Dendritic cell treated with granulocyte-macrophage colony-stimulating factor and Interleukin-4, amounts not matched to agents 40 ng/mL and 50 ng/mL, for 4 days (primary cell): ENCODE results near the gene RPRML.

Source experiments
- H3K27ac Mint-ChIP-seq: one replicate; pipeline ENCODE4 v1.8.0; 2022; ENCODE audit warnings: mild to moderate bottlenecking, mixed read lengths
- H3K27me3 Mint-ChIP-seq: one replicate; pipeline ENCODE4 v1.8.0; 2022; ENCODE audit warnings: mild to moderate bottlenecking, mixed read lengths
- H3K36me3 Mint-ChIP-seq: one replicate; pipeline ENCODE4 v1.8.0; 2022; ENCODE audit warnings: low read depth, mixed read lengths
- H3K4me1 Mint-ChIP-seq: one replicate; pipeline ENCODE4 v1.8.0; 2022; ENCODE audit warnings: low read depth, mixed read lengths
- H3K4me3 Mint-ChIP-seq: one replicate; pipeline ENCODE4 v1.8.0; 2022; ENCODE audit warnings: mild to moderate bottlenecking, moderate library complexity, mixed read lengths
- H3K9me3 Mint-ChIP-seq: one replicate; pipeline ENCODE4 v1.8.0; 2022; ENCODE audit warnings: mixed read lengths
- intact Hi-C: fragments of 100-400 bp; cut with micrococcal nuclease; formaldehyde crosslinking; loops from one replicate; pipeline ENCODE4 v1.15.0; 2022

The RPRML gene

DNA sequence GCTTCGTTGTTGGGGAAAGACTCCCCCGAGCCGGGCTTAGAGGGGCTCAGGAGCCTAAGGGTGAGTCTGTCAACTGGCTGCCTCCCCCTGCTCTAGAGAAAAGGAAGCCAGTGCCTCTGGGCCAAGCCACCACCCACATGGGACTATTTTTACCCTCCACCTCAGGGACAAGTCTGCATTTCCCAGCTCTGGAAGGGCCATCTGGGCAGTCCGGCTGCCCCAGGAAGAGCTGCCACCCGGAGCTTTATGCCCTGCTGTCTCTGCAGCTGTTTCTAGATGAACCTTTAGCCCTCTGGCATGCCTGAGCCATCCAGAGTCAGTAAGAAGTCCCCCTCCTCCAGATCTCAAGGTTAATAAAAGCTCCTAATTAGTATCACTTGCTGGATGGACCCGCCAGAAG, 5.3 kb upstream of the RPRML start:
- Mint-ChIP-seq H3K4me3 (no peak overlapping the region), H3K4me1 (peaks cover 5% of the 10 kb centered on the region), H3K27ac (no peak overlapping the region), H3K9me3 (no peaks in the 10 kb centered on the region), H3K36me3 (no peaks in the 10 kb centered on the region), H3K27me3 (peaks cover 41% of the 10 kb centered on the region)
- intact Hi-C loops, result no loop called here

DNA sequence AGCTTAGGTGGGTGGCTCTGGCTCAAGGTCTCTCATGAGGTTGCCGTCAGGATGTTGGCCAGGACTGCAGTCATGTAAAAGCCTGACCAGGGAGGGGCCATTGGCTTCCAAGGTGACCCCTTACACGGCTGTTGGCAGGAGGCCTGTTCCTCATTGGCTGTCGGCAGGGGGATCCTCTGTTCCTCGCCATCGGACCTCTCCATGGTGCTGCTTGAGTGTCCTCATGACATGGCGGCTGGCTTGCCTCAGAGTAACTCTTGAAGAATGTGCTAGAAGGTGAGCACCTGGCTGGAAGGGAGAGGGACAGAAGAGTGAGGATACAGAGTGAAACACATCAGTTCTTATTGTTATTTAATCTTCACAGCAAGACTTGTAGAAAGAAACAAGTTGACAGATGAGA, 4.7 kb upstream of the RPRML start:
- intact Hi-C loops, result no loop called here
- no peak overlapping the region for H3K4me3 Mint-ChIP-seq
- H3K4me1 Mint-ChIP-seq, result peaks cover 7% of the 10 kb centered on the region
- no peak overlapping the region for H3K27ac Mint-ChIP-seq
- H3K36me3 Mint-ChIP-seq, result no peaks in the 10 kb centered on the region
- H3K9me3 Mint-ChIP-seq, result no peaks in the 10 kb centered on the region
- peaks cover 45% of the 10 kb centered on the region for H3K27me3 Mint-ChIP-seq

DNA sequence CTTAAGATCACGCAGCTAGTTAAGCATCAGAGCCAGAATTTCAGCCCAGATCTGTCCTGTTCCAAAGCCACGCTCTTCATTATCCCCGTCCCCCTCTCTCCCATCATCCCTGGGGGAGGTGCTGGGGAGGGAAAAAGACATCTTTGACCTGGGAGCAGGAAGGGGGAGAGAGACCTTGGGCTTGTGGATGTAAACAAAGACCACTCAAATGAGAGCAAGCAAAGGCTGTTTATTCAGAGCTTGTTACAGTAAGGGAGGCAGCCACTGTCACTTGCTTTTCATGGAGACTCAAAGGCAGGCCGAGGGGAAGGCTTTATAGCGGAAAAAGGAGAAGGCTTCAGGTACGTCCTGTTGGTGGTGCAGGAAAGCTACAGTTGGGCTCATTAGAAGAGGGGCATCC, 3.5 kb upstream of the RPRML start:
- peaks cover 54% of the 10 kb centered on the region for H3K27me3 Mint-ChIP-seq
- no peaks in the 10 kb centered on the region for H3K36me3 Mint-ChIP-seq
- intact Hi-C loops, result no loop called here
- no peak overlapping the region for H3K4me3 Mint-ChIP-seq
- peaks cover 13% of the 10 kb centered on the region for H3K4me1 Mint-ChIP-seq
- H3K9me3 Mint-ChIP-seq, result no peaks in the 10 kb centered on the region
- no peak overlapping the region for H3K27ac Mint-ChIP-seq

DNA sequence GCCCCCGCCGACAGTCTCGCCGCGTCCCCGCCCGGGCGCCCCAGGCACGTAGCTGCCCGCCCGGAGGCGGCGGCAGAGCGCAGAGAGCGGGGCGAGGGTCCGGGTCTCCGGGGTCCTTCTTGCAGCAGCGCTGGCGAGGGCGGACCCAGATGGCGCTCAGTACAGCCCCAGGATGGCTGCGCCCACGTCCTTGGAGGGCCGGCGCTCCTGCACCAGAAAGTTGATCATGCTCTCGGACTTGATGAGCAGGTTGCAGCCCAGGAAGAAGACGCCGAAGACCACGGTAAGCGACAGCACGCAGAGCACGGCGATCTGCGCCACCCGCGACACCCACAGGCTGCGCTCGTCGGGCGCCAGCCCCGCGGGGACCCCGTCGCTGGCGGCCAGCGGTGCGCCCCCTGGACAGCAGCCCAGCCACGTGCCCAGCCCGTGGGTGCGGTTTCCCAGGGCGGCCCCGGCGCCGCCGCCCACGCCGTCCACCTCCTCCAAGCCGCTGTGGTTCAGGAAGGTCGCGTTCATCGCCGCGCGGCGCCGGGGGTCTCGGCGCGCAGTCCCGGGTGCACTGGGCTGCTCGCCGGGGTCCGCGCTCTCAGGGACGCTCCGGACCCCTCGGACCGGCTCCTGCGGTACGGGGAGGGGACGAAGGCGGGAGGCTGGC, 435 bp downstream of the RPRML start:
- Mint-ChIP-seq H3K36me3 (no peaks in the 10 kb centered on the region), H3K9me3 (no peaks in the 10 kb centered on the region), H3K4me1 (peaks cover 13% of the 10 kb centered on the region), H3K27me3 (peaks cover 73% of the 10 kb centered on the region), H3K4me3 (peak overlapping the region; percentile 68), H3K27ac (no peak overlapping the region)
- intact Hi-C loops, result no loop called here

DNA sequence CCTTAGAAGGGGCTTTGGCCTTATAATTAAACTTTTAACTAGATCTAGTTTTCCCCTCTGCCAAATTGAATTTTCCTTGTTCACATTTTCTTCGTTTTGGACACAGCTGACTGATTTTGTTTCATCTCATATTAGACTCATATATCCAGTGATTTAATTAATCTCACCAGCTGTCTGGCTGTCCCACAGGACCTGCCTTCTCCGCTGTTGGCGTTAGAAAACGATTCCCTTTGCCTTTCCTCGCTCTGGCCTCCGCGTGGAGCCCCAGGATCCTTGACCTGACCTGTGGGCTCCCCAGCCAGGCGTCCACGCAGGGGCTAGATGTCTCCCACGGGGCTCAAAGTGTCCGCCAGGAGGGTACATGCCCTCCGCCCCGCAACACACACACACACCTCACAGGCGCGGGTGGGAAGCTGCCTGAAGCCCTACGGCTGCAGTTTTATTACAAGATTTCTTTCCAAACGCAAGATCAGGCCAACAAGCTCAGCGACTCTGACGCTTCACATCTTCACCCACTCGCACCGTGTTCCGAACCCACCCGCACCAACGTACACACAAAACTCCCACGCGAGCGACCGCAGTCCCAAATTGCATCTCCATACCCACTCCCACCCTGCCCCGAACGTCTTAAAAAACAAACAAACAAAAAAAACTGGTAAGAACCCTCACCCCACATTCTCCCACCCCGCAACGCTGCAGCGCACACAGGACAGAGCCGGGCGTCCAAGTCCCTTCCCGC, 1.1 kb downstream of the RPRML start:
- Mint-ChIP-seq H3K27me3 (peaks cover 69% of the 10 kb centered on the region), H3K36me3 (no peaks in the 10 kb centered on the region), H3K4me1 (peaks cover 13% of the 10 kb centered on the region), H3K4me3 (peak overlapping the region; percentile 37), H3K9me3 (no peaks in the 10 kb centered on the region), H3K27ac (no peak overlapping the region)
- intact Hi-C loops, result no loop called here

DNA sequence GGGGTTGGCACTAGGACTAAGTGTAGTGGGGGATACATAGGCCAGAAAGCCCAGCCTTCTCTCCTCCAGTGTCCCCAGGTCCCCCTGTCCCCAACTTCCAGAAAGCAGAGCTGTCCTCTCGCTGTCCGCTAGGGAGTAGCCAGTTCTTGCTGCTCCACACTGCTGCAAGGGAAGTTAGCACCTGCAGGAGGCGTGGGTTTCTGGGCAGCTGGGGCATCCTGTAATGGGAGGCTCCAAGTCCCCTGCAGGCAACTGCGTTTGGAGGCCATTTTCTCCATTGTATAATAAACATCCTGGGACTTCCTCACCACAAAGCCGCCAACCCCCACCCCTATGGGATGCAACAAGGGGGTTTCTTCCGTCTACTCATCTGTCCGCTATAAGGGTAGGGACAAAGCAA, 1.7 kb downstream of the RPRML start:
- intact Hi-C loops, result no loop called here
- Mint-ChIP-seq H3K4me3 (no peak overlapping the region), H3K4me1 (peaks cover 13% of the 10 kb centered on the region), H3K27ac (no peak overlapping the region), H3K9me3 (no peaks in the 10 kb centered on the region), H3K36me3 (no peaks in the 10 kb centered on the region), H3K27me3 (peaks cover 68% of the 10 kb centered on the region)

DNA sequence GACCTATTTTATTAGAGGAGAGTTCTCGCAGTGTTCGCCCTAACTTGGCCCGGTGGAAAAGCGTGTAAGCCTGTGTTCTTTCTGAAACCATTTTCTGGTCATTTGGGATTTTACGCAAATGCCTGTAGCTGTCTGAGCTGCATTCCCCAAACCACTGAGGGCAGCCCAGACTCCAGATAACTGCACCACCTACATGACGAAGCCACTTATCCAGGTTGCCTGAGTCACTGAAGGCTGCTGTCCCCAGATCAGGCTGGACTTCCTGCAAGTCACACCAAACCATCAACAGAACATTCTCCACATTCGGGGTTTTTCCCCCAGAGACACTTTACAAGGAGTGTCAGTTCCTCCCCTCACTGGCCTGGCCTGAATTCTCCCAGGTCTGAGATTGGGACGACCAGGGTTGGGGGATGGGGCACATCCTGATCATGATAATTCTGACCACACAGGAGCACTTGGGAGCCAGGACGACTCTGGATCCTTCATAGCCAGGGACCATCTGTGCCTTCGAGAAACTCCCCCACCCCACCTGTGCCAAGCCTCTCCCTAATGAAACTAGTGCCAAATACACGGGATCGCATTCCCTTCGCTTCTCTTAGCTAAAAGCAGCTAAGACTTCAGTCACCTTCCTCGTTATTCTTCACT, 2.3 kb downstream of the RPRML start:
- H3K4me1 Mint-ChIP-seq, result peaks cover 13% of the 10 kb centered on the region
- H3K27me3 Mint-ChIP-seq, result peaks cover 65% of the 10 kb centered on the region
- no peaks in the 10 kb centered on the region for H3K36me3 Mint-ChIP-seq
- no peaks in the 10 kb centered on the region for H3K9me3 Mint-ChIP-seq
- intact Hi-C loops, result no loop called here
- no peak overlapping the region for H3K27ac Mint-ChIP-seq
- no peak overlapping the region for H3K4me3 Mint-ChIP-seq

DNA sequence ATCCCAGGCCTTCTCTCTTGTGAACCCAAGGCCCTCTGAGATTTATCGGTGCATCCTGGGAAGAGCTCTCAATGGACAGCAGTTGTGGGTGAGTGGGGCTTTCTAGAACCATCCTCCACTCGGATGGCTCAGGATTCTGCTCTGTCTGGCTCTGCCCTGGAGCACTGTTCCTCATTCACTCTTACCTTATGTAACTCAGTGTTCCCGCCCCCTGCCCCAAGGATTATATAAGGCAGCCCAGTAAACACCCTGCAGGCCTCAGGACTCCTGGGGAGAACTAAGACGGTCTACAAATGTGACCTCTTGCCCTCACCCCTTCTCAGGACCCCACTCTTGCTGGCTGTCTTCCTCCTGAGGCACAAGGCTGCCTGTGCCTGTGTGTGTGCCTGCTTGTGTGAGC, 3.8 kb downstream of the RPRML start:
- intact Hi-C loops, result no loop called here
- H3K27ac Mint-ChIP-seq, result no peak overlapping the region
- peaks cover 54% of the 10 kb centered on the region for H3K27me3 Mint-ChIP-seq
- H3K36me3 Mint-ChIP-seq, result no peaks in the 10 kb centered on the region
- H3K9me3 Mint-ChIP-seq, result no peaks in the 10 kb centered on the region
- H3K4me1 Mint-ChIP-seq, result peaks cover 13% of the 10 kb centered on the region
- no peak overlapping the region for H3K4me3 Mint-ChIP-seq

DNA sequence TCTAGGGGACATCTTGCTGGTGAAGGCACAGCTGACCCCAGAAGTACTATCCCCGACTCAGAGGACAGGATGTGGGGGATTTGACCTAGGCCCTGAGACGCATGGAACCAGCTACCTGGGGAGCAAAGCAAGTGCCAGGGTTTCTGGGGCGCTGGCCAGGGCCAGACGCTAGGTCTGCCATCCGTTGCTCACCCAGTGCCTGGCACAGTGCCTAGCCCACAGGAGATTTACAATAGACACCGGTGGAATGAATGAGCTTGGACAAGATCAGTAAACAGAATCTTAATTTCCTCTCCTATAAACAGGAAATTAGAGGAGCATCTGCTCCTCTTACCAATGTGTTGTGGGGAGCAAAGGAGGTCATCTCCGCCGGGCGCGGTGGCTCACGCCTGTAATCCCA, 5.0 kb downstream of the RPRML start:
- Mint-ChIP-seq H3K4me1 (peaks cover 7% of the 10 kb centered on the region), H3K36me3 (no peaks in the 10 kb centered on the region), H3K4me3 (no peak overlapping the region), H3K27ac (no peak overlapping the region), H3K9me3 (no peaks in the 10 kb centered on the region), H3K27me3 (peaks cover 43% of the 10 kb centered on the region)
- intact Hi-C loops, result no loop called here

DNA sequence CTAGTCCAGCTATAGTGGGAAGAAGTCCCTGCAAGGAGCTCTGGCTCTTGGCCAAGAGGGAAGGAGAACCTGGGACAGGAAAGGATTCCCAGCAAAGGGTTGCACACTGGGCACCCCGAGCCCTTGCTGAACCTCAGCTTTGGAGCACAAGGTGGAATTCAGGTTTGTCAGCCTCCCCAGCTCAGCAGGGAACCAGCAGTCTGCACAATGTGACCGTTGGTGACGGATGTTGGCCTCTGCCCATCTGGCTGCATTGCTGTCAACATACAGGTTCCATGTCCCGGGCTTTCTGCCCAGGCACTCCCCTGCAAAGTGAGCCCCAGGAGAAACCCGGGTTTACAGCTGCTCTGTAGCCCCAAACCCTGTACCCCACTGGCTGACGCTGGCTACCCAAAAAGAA, 6.7 kb downstream of the RPRML start:
- Mint-ChIP-seq H3K27ac (no peak overlapping the region), H3K27me3 (peaks cover 30% of the 10 kb centered on the region), H3K4me1 (no peaks in the 10 kb centered on the region), H3K4me3 (no peak overlapping the region), H3K9me3 (no peaks in the 10 kb centered on the region), H3K36me3 (no peaks in the 10 kb centered on the region)
- intact Hi-C loops, result no loop called here

DNA sequence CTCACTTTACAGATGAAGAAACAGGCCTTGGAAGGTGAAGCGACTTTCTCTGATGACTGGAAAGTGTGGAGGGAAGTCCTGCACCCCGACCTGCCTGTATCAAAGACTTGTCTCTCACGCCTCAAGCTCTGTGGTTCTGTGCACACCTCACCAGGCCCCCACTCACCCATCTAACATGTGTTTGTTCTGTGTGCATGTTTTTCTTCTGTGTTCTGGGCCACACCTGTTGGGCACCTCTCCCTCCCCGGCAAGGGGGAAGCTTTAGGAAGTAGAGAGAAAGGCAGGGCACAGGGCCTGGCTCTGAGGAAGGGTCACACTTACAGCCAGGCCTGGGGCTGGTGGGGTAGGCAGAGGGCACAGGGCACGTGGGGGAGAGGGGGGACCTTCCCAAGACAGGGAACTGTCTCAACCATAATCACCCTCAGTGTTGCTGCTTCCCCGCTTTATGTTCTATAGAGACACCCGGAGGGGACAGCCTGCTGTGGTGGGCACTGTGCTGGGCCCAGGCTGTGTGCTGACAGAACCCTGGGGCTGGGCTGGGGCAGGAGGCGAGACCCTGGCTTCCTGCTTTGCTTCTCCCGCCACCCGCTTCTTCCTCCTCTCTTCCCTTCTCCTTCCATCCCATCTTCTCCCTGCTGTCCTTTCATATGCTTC, 7.3 kb downstream of the RPRML start:
- Mint-ChIP-seq H3K36me3 (no peaks in the 10 kb centered on the region), H3K27ac (no peak overlapping the region), H3K4me3 (no peak overlapping the region), H3K4me1 (no peaks in the 10 kb centered on the region), H3K27me3 (peaks cover 25% of the 10 kb centered on the region), H3K9me3 (no peaks in the 10 kb centered on the region)
- intact Hi-C loops, result no loop called here

DNA sequence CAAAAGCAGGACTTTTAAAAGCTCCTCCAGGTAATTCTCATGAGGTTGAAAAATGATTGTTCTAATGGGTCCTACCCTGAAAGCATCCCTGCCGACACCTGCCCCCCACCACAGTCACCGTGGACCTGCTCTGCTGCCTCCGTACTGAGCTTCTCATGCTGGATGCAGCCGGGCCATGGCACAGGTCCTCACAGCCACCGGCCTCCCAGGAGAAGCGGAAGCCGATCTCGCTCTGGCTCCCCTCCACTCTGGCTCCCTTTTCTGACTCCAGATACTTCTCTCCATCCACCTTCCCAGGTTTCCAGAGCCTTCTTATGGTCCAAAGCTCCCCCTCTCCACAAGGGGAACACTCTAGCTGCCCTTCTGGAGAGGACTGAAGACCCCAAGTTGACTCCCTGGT, 10.2 kb downstream of the RPRML start:
- H3K27me3 Mint-ChIP-seq, result peaks cover 11% of the 10 kb centered on the region
- intact Hi-C loops, result no loop called here
- H3K4me1 Mint-ChIP-seq, result peaks cover 5% of the 10 kb centered on the region
- no peak overlapping the region for H3K4me3 Mint-ChIP-seq
- H3K36me3 Mint-ChIP-seq, result no peaks in the 10 kb centered on the region
- H3K27ac Mint-ChIP-seq, result no peak overlapping the region
- no peaks in the 10 kb centered on the region for H3K9me3 Mint-ChIP-seq

DNA sequence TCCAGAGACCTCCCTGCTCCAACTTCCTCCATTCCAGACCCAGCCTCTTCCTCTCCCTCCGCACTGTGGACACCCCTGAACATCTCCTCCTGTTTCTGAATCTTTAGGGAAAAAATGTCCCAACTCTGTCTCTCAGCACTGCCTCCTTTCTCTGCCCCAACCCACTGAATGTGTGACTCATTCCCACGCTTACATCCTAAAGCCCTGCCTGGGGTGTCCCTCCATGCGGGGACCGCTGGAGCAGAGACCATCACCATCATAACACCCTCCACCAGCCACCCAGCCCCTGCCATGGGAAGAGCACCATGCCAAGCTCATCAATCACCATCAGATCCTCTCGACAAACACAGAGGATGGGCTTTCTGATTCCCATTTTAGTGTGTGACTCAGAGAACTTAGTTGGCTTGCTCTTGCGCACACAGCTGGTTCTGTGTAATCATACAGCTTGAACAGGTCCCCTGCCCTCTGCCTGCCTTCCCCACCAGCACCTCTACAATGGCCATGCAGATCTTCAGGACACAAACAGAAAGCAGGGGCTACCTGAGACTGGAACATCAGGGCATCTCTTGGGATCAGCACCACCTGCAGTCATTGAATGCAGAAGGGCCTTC, 10.7 kb downstream of the RPRML start:
- H3K4me1 Mint-ChIP-seq, result peaks cover 5% of the 10 kb centered on the region
- peaks cover 8% of the 10 kb centered on the region for H3K27me3 Mint-ChIP-seq
- no peaks in the 10 kb centered on the region for H3K36me3 Mint-ChIP-seq
- H3K27ac Mint-ChIP-seq, result no peak overlapping the region
- H3K9me3 Mint-ChIP-seq, result no peaks in the 10 kb centered on the region
- intact Hi-C loops, result no loop called here
- no peak overlapping the region for H3K4me3 Mint-ChIP-seq
